GM12878 (cell line): ENCODE data around the gene FSTL4. TPM values are rescaled to one million over a fixed set of nuclear protein-coding genes. Genes with fewer than 3 reads are reported as not detected.

Source experiments
- ATAC-seq: fragments of 200-7000 bp; cut with Tn5 transposase; 3 replicates; pipeline ENCODE4 v1.9.1; 2020; ENCODE audit warnings: mild to moderate bottlenecking, moderate library complexity
- BruUV-seq: library from RNA; stranded (reverse); fragments of 400-500 nt; replicated peaks from 2 replicates; lab custom pipeline; 2021; lab: Mats Ljungman, UMichigan
- CTCF ChIA-PET: fragments of 300-600 bp; sonication (Branson Sonifier 250); formaldehyde crosslinking; extraction: SDS; loops from one replicate; lab custom pipeline; 2021; ENCODE audit warnings: inconsistent platforms; lab: Yijun Ruan, JAX
- POLR2A ChIA-PET: fragments of 350-600 bp; formaldehyde crosslinking; extraction: SDS; loops from one replicate; lab custom pipeline; 2021; ENCODE audit warnings: inconsistent platforms; lab: Charles Lee
- RAD21 ChIA-PET: fragments of 300-600 bp; sonication (Branson Sonifier 250); formaldehyde crosslinking; loops from one replicate; lab custom pipeline; 2023; ENCODE audit warnings: antibody characterized with exemption; ENCODE audit not compliant: unreplicated experiment; lab: Charles Lee
- SMC1A ChIA-PET: fragments of 300-600 bp; sonication (Branson Sonifier 250); formaldehyde crosslinking; loops from one replicate; lab custom pipeline; 2023; ENCODE audit not compliant: unreplicated experiment, uncharacterized antibody; lab: Charles Lee
- DNase-seq: peaks from one replicate; pipeline ENCODE4 v3.0.0-alpha.2; 2011; ENCODE audit warnings: low read depth, low spot score
- FAIRE-seq: peaks from 3 replicates; lab custom pipeline; 2011; peaks lifted over from hg19 to GRCh38; lab: Jason Lieb, UNC
- H2AFZ ChIP-seq: 2 replicates; pipeline ENCODE4 v1.6.0; 2011; ENCODE audit warnings: low read depth, low read length, control low read depth; ENCODE audit not compliant: control insufficient read depth
- H3K27ac ChIP-seq: 2 replicates; pipeline ENCODE4 v1.5.1; 2011; ENCODE audit warnings: control low read depth; ENCODE audit not compliant: control insufficient read depth, insufficient read depth
- H3K27me3 ChIP-seq, 2 experiments: replicated peaks in 1 of 2; 2 replicates each; pipeline versions ENCODE4 v1.6.0 to v1.6.1; 2011; ENCODE audit warnings: low read length in 1 of 2; ENCODE audit not compliant: control insufficient read depth in 2 of 2, insufficient read depth in 2 of 2
- H3K36me3 ChIP-seq, 2 experiments: 2 replicates each; pipeline ENCODE4 v1.5.1; 2011; ENCODE audit warnings: low read length in 1 of 2; ENCODE audit not compliant: control insufficient read depth in 2 of 2, insufficient read depth in 2 of 2
- H3K4me1 ChIP-seq: 2 replicates; pipeline ENCODE4 v1.6.1; 2011; ENCODE audit warnings: mild to moderate bottlenecking, low read length, moderate library complexity, mixed read lengths; ENCODE audit not compliant: control insufficient read depth, insufficient read depth
- H3K4me2 ChIP-seq: 2 replicates; pipeline ENCODE4 v1.6.0; 2011; ENCODE audit warnings: control low read depth; ENCODE audit not compliant: control insufficient read depth, insufficient read depth
- H3K4me3 ChIP-seq: fragments of 200-600 bp; sonication (generic); 2 replicates; pipeline ENCODE4 v1.5.1; 2016
- H3K79me2 ChIP-seq: 2 replicates; pipeline ENCODE4 v1.6.0; 2011; ENCODE audit warnings: low read length; ENCODE audit not compliant: control insufficient read depth, insufficient read depth
- H3K9ac ChIP-seq: 2 replicates; pipeline ENCODE4 v1.8.0; 2011; ENCODE audit warnings: low read length, control low read depth, mixed read lengths; ENCODE audit not compliant: control insufficient read depth, insufficient read depth
- H3K9me3 ChIP-seq: replicated peaks from 3 replicates; pipeline ENCODE4 v1.5.1; 2011; ENCODE audit warnings: mild to moderate bottlenecking, low read length; ENCODE audit not compliant: control insufficient read depth, insufficient read depth
- H4K20me1 ChIP-seq: 2 replicates; pipeline ENCODE4 v1.6.0; 2011; ENCODE audit not compliant: control insufficient read depth, insufficient read depth
- BRCA1 ChIP-seq: IDR thresholded peaks from 2 replicates; pipeline ENCODE4 v1.6.1; 2011; ENCODE audit warnings: low read depth, low read length, improper control_type of control experiment
- EGR1 ChIP-seq, 2 experiments: IDR thresholded peaks; 1 replicate in 1 of 2; 2 replicates in 1 of 2; pipeline ENCODE4 v1.6.1; 2011 to 2012; ENCODE audit warnings: low read depth in 2 of 2, low read length in 2 of 2, borderline replicate concordance in 1 of 2, mild to moderate bottlenecking in 1 of 2, moderate library complexity in 1 of 2
- FOXM1 ChIP-seq: IDR thresholded peaks from 2 replicates; pipeline ENCODE4 v1.6.1; 2012; ENCODE audit warnings: low read depth, mild to moderate bottlenecking, inconsistent platforms, low read length, moderate library complexity
- JUND ChIP-seq: IDR thresholded peaks from 2 replicates; pipeline ENCODE4 v1.6.1; 2012; ENCODE audit warnings: low read depth, mild to moderate bottlenecking, low read length, improper control_type of control experiment, moderate library complexity
- NFYB ChIP-seq: IDR thresholded peaks from 2 replicates; pipeline ENCODE4 v1.6.1; 2011; ENCODE audit warnings: low read depth, mild to moderate bottlenecking, low read length, improper control_type of control experiment, moderate library complexity; ENCODE audit not compliant: insufficient read depth
- SMARCA5 ChIP-seq: fragments of 450-650 bp; IDR thresholded peaks from 2 replicates; pipeline ENCODE4 v1.6.1; 2017; ENCODE audit warnings: mild to moderate bottlenecking
- SREBF2 ChIP-seq: IDR thresholded peaks from 2 replicates; pipeline ENCODE4 v1.6.1; 2012; ENCODE audit warnings: mild to moderate bottlenecking, low read length
- whole genome bisulfite sequencing: methylation state at CpG from one replicate; pipeline ENCODE4 v1.1.6; 2016; ENCODE audit warnings: low lambda C conversion rate; ENCODE audit not compliant: insufficient replicate concordance, insufficient coverage; ENCODE audit errors: missing lambda C conversion rate; 5-methylcytosine and 5-hydroxymethylcytosine counted together
- in situ Hi-C: fragments of 300-500 bp; cut with MboI; formaldehyde crosslinking; loops from 9 replicates; pipeline ENCODE4 v1.14.3; 2018; ENCODE audit warnings: mixed read lengths
- intact Hi-C: fragments of 100-400 bp; cut with micrococcal nuclease; formaldehyde crosslinking; loops from one replicate; pipeline ENCODE4 v1.14.2; 2022; ENCODE audit not compliant: unreplicated experiment
- polyA plus RNA-seq, 11 experiments: library from polyadenylated mRNA; depleted of rRNA in 4 of 11; unstranded in 6 of 11; stranded (reverse) in 5 of 11; fragments of >200 nt; fragmentation: Nextera tagmentation in 4 of 11; fragmentation: Illumina TruSeq in 1 of 11; extraction: Ambion mirVana in 4 of 11; extraction: Trizol in 1 of 11; gene quantifications; 1 replicate in 1 of 11; 2 replicates in 10 of 11; pipeline versions ENCODE4 v1.2.1 to v1.2.3, GENCODE V29; 2011 to 2016; ENCODE audit warnings: inconsistent platforms in 2 of 11, missing spikeins in 2 of 11, low read depth in 1 of 11
- total RNA-seq, 4 experiments: library from RNA; depleted of rRNA in 3 of 4; stranded (reverse); fragments of >200 nt in 3 of 4; fragmentation: Illumina TruSeq in 1 of 4; extraction: Trizol in 1 of 4; gene quantifications; 2 replicates each; pipeline versions ENCODE4 v1.2.1 to v1.2.3, GENCODE V29; 2013 to 2021
- TF ChIP-seq, protein P1 (sequence below): fragments of 450-650 bp; IDR thresholded peaks from 2 replicates; pipeline ENCODE4 v1.6.1; 2016; ENCODE audit warnings: mild to moderate bottlenecking, moderate library complexity, borderline replicate concordance

FSTL4 gene
- total and polyA plus RNA-seq, 10 of the 15 experiments (the other 5 are each of a cell fraction or from before 2014, with no cell fraction given) = 0.01 to 0.79 (median 0.21) TPM; not detected in 6

DNA sequence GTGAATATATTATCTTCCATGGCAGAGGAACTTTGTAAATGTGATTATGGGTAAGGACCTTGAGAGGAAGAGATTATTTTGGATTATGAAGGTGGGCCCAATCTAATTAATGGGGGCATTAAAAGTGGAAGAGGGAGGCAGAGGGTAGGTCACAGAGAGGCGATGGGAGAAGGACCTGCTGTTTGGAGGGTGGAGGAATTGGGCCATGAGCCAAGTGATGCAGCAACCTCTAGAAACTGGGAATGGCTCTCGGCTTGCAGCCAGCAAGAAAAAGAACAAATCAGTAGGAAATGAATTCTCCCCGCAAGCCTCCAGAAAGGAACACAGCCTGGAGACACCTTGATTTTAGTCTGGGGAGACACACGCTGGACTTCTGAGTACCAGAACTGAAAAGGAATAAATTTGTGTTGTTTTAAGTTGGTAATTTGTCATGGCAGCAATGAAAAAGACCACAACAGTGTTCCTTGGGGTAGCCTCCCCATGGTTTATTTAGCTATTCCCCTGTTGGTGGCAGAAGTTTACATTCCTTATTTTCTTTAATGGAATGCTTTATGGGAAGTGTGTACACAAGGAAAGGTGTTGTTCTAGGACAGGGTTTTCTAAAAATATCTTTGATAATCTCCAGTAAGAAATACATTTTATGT, 456.9 kb downstream of the FSTL4 start:
- no peak for ATAC-seq
- H3K36me3 ChIP-seq = no peaks in the 10 kb centered on the region
- DNase-seq = no peak
- intact Hi-C loops = no loop called here
- H4K20me1 ChIP-seq = no peaks in the 10 kb centered on the region
- H2AFZ ChIP-seq = no peak overlapping the region
- H3K4me3 ChIP-seq = no peak overlapping the region
- H3K9me3 ChIP-seq = no peaks in the 10 kb centered on the region; the same call in 2 of the 3 replicates
- FAIRE-seq = no peak
- TF ChIP-seq NFYB (no peak), SMARCA5 (no peak)
- in situ Hi-C loops = no loop called here
- H3K27ac ChIP-seq = no peak overlapping the region
- ChIA-PET CTCF (no interaction called here), RAD21 (no interaction called here), POLR2A (no interaction called here), SMC1A (no interaction called here)
- no peak overlapping the region for H3K4me2 ChIP-seq
- no peaks in the 10 kb centered on the region for H3K4me1 ChIP-seq
- 32% methylated on average over 4 of the region's 4 CpGs for WGBS
- no peak overlapping the region for H3K9ac ChIP-seq
- no TSS peak for BruUV-seq
- H3K79me2 ChIP-seq = no peaks in the 10 kb centered on the region
- no peaks in the 10 kb centered on the region for H3K27me3 ChIP-seq

DNA sequence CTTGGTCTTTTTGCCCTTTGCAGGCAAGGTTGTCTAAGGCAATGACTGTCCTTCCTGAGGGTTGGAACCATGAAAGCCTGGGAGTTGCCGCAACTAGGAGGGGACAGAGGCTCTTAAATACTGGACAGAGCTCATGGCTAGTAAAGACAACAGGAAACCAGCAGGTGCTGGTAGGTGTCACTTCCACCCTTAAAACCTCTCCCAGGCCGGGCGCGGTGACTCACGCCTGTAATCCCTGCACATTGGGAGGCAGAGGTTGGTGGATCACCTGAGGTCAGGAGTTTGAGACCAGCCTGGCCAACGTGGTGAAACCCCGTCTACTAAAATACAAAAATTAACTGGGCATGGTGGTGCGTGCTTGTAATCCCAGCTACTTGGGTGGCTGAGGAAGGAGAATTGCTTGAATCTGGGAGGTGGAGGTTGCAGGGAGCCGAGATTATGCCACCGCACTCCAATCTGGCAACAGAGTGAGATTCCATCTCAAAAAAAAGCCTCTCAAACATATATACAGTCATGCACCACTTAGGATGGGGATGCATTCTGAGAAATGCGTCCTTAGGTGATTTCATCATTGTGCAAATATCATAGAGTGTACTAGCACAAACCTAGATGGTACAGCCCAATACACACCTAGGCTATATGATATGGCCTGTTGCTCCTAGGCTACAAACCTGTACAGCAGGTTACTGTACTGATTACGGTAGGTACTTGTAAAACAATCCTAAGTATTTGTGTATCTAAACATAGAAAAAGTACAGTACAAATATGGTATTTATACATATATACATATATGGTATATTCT, 457.9 kb downstream of the FSTL4 start:
- no peaks in the 10 kb centered on the region for H3K79me2 ChIP-seq
- POLR2A ChIA-PET = no interaction called here
- WGBS = 64% methylated on average over 12 of the region's 12 CpGs
- H3K4me1 ChIP-seq = no peaks in the 10 kb centered on the region
- BruUV-seq = no TSS peak
- no peaks in the 10 kb centered on the region for H3K27me3 ChIP-seq
- intact Hi-C loops (no loop called here), in situ Hi-C loops (no loop called here)
- no peak overlapping the region for H3K4me3 ChIP-seq
- H3K36me3 ChIP-seq = no peaks in the 10 kb centered on the region
- H3K27ac ChIP-seq = no peak overlapping the region
- DNase-seq (no peak), FAIRE-seq (no peak), ATAC-seq (no peak)
- CTCF ChIA-PET = interaction anchor here (2.0 kb wide), 1 partner anchor 13 kb away, joined by 5 read pairs; no protein-coding TSS in a partner anchor
- H3K9ac ChIP-seq = no peak overlapping the region
- H4K20me1 ChIP-seq = no peaks in the 10 kb centered on the region
- no peak overlapping the region for H3K4me2 ChIP-seq
- RAD21 ChIA-PET = no interaction called here
- SMC1A ChIA-PET = no interaction called here
- H2AFZ ChIP-seq = no peak overlapping the region
- no peaks in the 10 kb centered on the region; the same call in 2 of the 3 replicates for H3K9me3 ChIP-seq
- TF ChIP-seq, protein P1, sequence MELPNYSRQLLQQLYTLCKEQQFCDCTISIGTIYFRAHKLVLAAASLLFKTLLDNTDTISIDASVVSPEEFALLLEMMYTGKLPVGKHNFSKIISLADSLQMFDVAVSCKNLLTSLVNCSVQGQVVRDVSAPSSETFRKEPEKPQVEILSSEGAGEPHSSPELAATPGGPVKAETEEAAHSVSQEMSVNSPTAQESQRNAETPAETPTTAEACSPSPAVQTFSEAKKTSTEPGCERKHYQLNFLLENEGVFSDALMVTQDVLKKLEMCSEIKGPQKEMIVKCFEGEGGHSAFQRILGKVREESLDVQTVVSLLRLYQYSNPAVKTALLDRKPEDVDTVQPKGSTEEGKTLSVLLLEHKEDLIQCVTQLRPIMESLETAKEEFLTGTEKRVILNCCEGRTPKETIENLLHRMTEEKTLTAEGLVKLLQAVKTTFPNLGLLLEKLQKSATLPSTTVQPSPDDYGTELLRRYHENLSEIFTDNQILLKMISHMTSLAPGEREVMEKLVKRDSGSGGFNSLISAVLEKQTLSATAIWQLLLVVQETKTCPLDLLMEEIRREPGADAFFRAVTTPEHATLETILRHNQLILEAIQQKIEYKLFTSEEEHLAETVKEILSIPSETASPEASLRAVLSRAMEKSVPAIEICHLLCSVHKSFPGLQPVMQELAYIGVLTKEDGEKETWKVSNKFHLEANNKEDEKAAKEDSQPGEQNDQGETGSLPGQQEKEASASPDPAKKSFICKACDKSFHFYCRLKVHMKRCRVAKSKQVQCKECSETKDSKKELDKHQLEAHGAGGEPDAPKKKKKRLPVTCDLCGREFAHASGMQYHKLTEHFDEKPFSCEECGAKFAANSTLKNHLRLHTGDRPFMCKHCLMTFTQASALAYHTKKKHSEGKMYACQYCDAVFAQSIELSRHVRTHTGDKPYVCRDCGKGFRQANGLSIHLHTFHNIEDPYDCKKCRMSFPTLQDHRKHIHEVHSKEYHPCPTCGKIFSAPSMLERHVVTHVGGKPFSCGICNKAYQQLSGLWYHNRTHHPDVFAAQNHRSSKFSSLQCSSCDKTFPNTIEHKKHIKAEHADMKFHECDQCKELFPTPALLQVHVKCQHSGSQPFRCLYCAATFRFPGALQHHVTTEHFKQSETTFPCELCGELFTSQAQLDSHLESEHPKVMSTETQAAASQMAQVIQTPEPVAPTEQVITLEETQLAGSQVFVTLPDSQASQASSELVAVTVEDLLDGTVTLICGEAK = no peak
- TF ChIP-seq FOXM1 (no peak), EGR1 (IDR thresholded peaks at IDR 0.05; ENCODE audit: borderline replicate concordance in 1 of 2, low read depth in 2 of 2, low read length in 2 of 2) (no peak), SREBF2 (no peak), JUND (no peak), BRCA1 (no peak)
